HUES64 (cell line): ENCODE results near the gene GALNT6.
A peak's percentile ranks its signal among the peaks of the same experiment; 100 is the strongest.

Experiments
- H3K27ac ChIP-seq: 2 replicates; pipeline ENCODE4 v1.7.0; 2013; ENCODE audit warnings: low read depth, low read length, inconsistent platforms
- H3K27me3 ChIP-seq: 2 replicates; pipeline ENCODE4 v1.6.1; 2013; ENCODE audit warnings: mild to moderate bottlenecking, low read length; ENCODE audit not compliant: insufficient read depth
- H3K36me3 ChIP-seq: 2 replicates; pipeline ENCODE4 v1.6.1; 2013; ENCODE audit warnings: mild to moderate bottlenecking, low read length; ENCODE audit not compliant: insufficient read depth
- H3K4me1 ChIP-seq: 2 replicates; pipeline ENCODE4 v1.6.1; 2013; ENCODE audit warnings: mild to moderate bottlenecking, low read length, moderate library complexity; ENCODE audit not compliant: insufficient read depth
- H3K4me3 ChIP-seq: 2 replicates; pipeline ENCODE4 v1.5.1; 2013; ENCODE audit warnings: mild to moderate bottlenecking, low read length, moderate library complexity
- H3K9ac ChIP-seq: 2 replicates; pipeline ENCODE4 v1.6.1; 2013; ENCODE audit warnings: mild to moderate bottlenecking, low read depth, low read length
- H3K9me3 ChIP-seq: 2 replicates; pipeline ENCODE4 v1.6.1; 2013; ENCODE audit warnings: low read depth, low read length; ENCODE audit not compliant: insufficient read depth
- WGBS: fragments of 150-250, 120-280 bp; methylation state at CpG from one replicate; pipeline ENCODE4 v1.1.7; 2013; ENCODE audit warnings: missing lambda C conversion rate; 5-methylcytosine and 5-hydroxymethylcytosine counted together

The GALNT6 gene

DNA sequence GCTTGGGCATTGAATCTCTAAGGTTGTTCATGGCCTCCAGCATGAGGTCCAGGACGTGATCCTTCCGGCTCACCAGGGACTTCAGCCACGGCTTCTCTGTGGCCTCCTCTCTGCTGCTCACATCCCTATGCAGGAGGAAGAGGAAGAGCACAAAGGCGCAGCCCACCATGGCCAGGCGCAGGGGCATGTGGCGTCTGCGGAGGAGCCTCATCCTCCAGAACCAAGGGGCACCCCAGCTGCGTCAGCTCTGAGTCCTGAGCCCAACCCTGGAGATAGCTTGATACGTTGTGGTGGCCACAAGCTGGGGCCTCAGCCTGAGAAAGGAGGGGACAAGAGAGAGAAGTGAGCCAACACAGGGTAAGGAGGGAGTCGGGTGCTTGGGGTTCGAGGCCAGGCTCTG, 11.6 kb downstream of the GALNT6 start:
- no peaks in the 10 kb centered on the region for H3K9me3 ChIP-seq
- peaks cover 13% of the 10 kb centered on the region for H3K4me1 ChIP-seq
- H3K36me3 ChIP-seq, result peaks cover 54% of the 10 kb centered on the region
- no peak overlapping the region for H3K9ac ChIP-seq
- no peak overlapping the region for H3K4me3 ChIP-seq
- H3K27me3 ChIP-seq, result no peaks in the 10 kb centered on the region
- 95% methylated on average over 11 of the region's 11 CpGs for WGBS
- no peak overlapping the region for H3K27ac ChIP-seq

DNA sequence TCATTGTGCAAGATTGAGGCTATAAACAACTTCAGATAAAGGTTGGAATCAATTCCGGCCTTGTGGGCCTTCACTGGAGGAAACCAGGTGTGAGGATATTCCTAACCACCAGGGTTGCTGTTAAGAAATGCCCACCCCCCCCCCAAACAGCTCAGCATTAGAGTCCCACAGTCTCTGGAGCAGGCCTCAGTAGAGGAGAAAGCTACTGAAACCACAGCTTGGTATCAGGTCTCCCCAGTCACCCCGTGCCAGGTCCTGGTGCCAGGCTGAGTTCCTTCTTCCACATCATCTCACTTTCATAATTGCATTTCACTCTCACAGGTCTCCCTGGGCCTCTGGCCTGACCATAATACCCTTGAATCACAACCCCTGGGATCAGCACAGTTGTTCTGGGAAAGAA, 12.5 kb downstream of the GALNT6 start:
- H3K4me3 ChIP-seq, result no peak overlapping the region
- peaks cover 54% of the 10 kb centered on the region for H3K36me3 ChIP-seq
- WGBS, result 97% methylated on average over 2 of the region's 2 CpGs
- no peak overlapping the region for H3K9ac ChIP-seq
- peaks cover 8% of the 10 kb centered on the region for H3K4me1 ChIP-seq
- no peak overlapping the region for H3K27ac ChIP-seq
- no peaks in the 10 kb centered on the region for H3K27me3 ChIP-seq
- no peaks in the 10 kb centered on the region for H3K9me3 ChIP-seq

DNA sequence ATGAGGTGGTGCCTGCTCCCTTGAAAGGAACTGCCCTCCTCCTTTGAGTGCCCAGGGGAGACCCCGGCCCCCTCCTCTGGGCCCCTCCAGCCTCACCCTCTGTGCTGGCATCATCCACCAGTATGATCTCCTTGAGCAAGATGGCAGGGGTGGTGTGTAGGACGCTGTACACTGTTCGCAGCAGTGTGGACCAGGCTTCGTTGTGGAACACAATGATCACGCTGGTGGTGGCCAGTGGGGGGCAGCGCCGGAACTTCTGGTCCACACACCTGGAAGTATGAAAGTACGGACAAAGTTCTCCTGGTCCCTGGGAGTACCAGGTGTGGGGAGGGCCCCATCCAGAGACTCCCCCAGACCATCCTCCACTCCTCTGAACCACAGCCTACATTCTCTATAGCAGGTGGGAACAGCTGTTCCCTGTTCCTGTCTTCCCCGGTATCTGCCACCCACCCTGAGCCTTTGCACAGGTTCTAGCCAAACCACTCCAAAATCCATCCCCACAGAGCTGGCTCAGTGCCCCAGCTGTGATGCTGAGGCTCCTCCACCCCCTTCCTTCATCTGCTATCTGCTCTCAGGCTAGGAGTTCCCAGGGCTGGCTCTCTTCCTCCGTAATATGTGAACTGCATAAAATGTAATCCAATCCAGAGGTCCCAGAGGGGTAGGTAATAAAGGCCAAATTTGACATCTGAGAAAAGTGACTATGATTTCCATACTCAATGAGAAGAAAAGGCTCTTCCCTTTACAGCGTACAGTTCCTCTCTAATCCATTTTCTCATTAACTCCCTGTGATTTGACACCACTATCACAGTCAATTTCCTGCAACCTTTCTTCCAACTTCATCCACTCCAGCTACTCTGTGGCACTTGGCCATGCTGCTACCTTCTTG, 13.9 kb downstream of the GALNT6 start:
- WGBS, result 94% methylated on average over 11 of the region's 11 CpGs

DNA sequence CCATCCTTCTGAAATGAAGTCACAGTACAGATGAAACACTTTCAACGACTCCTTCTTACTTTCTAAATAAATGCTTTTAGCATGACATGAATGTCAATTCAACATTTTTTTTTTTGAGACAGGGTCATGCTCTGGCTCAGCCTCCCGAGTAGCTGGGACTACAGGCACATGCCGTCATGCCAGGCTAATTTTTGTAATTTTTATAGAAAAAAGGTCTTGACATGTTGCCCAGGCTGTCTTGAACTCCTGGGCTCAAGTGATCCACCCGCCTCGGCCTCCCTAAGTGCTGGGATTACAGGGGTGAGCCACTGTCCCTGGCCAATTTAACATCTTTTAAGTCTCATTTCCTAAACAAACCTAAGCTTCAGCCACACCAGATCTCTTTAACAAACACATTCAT, 16.4 kb downstream of the GALNT6 start:
- peaks cover 31% of the 10 kb centered on the region for H3K36me3 ChIP-seq
- H3K9me3 ChIP-seq, result no peaks in the 10 kb centered on the region
- H3K4me1 ChIP-seq, result peaks cover 12% of the 10 kb centered on the region
- H3K4me3 ChIP-seq, result no peak overlapping the region
- H3K9ac ChIP-seq, result no peak overlapping the region
- H3K27me3 ChIP-seq, result no peaks in the 10 kb centered on the region
- no peak overlapping the region for H3K27ac ChIP-seq
- WGBS, result 93% methylated on average over 5 of the region's 5 CpGs

More for the DNA sequence above, 13.9 kb downstream of the GALNT6 start:
- Histone ChIP-seq H3K9ac (no peak overlapping the region), H3K4me3 (no peak overlapping the region), H3K9me3 (no peaks in the 10 kb centered on the region), H3K36me3 (peaks cover 44% of the 10 kb centered on the region), H3K27ac (no peak overlapping the region), H3K4me1 (peaks cover 3% of the 10 kb centered on the region; the same call in 1 of the 2 replicates), H3K27me3 (no peaks in the 10 kb centered on the region)

DNA sequence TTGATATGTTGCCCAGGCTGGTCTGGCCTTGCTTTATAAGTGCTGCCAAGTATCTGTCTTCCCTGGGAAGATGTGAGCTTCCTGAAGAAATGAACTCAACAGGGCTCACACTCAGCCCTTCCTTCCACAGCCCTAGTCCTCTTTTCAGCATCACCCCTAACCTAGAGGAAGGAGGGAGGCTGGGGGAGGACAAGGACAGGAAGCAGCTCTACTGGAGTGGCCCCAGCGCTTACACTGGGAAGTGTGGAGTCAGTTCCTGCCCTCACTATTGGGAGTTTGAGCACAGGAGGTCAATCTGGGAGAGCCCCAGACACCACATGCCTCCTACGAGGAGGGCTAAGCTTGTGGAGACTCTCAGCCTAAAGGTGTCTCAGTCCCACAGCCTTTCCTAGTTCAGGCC, 16.8 kb downstream of the GALNT6 start:
- 92% methylated on average over 2 of the region's 2 CpGs for WGBS
- Histone ChIP-seq H3K4me1 (peaks cover 12% of the 10 kb centered on the region), H3K9ac (no peak overlapping the region), H3K4me3 (no peak overlapping the region), H3K9me3 (no peaks in the 10 kb centered on the region), H3K27me3 (no peaks in the 10 kb centered on the region), H3K27ac (no peak overlapping the region), H3K36me3 (peaks cover 27% of the 10 kb centered on the region)

DNA sequence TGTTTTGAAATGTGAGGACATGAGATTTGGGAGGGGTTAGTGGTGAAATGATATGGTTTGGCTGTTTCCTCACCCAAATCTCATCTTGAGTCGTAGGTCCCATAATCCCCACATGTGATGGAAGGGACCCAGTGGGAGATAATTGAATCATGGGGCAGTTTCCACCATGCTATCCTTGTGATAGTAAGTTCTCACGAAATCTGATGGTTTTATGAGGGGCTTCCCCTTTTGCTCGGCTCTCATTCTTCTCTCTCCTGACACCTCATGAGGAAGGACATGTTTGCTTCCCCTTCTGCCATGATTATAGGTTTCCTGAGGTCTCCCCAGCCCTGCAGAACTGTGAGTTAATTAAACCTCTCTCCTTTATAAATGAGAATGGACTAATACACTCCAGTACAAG, 18.0 kb downstream of the GALNT6 start:
- H3K4me3 ChIP-seq, result no peak overlapping the region
- H3K9ac ChIP-seq, result no peak overlapping the region
- H3K9me3 ChIP-seq, result no peaks in the 10 kb centered on the region
- H3K36me3 ChIP-seq, result peaks cover 15% of the 10 kb centered on the region
- H3K27me3 ChIP-seq, result no peaks in the 10 kb centered on the region
- WGBS, result 89% methylated on average over 3 of the region's 3 CpGs
- no peak overlapping the region for H3K27ac ChIP-seq
- peaks cover 12% of the 10 kb centered on the region for H3K4me1 ChIP-seq

DNA sequence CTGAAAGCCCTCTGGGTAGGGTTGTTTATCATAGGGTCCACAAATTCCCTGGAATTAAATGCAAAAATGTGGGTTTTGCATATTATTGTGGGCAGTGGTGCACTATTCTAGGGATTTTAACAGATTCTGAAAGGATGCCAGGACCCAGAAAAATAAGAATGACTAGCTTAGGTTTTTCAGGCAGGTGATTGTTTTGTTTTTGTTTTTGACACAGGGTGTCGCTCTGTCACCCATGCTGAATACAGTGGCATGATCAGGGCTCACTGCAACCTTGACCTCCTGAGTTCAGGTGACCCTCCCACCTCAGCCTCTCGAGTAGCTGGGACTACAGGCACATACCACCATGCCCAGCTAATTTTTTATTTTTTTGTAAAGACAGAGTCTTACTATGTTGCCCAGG, 19.2 kb downstream of the GALNT6 start:
- Histone ChIP-seq H3K4me1 (peaks cover 12% of the 10 kb centered on the region), H3K4me3 (no peak overlapping the region), H3K36me3 (peaks cover 5% of the 10 kb centered on the region), H3K9me3 (no peaks in the 10 kb centered on the region), H3K27me3 (no peaks in the 10 kb centered on the region), H3K27ac (peak overlapping the region; percentile 62), H3K9ac (0 out of 2 replicates have a peak overlapping the region, but pooled peaks have one; percentile 36)
- 75% methylated on average over 2 of the region's 2 CpGs for WGBS

DNA sequence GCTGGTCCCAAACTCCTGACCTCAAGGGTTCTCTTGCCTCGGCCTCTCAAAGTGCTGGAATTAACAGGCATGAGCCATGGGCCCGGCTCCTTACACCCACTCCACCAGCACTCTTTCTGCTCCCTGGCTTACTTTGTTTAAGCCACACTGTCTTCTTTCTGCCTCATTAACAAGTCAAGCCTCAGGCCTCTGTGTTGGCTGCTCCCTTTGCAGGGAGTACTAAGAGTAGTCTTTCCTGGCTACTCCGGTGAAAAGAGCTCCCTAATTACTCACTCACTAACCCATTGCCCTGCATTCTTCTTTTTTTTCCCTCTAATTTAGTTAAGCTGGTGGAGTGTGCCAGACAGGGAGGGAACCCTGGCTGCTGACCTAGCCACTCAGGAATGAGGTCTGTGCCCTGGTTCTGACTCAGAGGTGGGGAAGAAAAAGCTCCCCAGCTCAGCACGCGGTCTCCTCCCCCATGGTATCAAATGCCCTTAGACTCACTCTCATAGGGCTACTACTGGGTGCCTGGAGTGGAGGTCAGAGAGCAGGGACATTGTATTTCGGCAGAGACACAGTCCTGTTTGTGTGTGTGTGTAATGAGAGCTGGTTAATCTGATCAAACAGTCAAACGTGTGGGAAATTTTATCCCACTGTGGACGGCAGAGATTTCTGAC, 19.8 kb downstream of the GALNT6 start:
- peaks cover 12% of the 10 kb centered on the region for H3K4me1 ChIP-seq
- 36% methylated on average over 8 of the region's 8 CpGs for WGBS
- H3K4me3 ChIP-seq, result no peak overlapping the region
- no peaks in the 10 kb centered on the region for H3K27me3 ChIP-seq
- H3K9ac ChIP-seq, result peak overlapping the region; percentile 36
- no peaks in the 10 kb centered on the region; the same call in 1 of the 2 replicates for H3K36me3 ChIP-seq
- peak overlapping the region; percentile 62 for H3K27ac ChIP-seq
- H3K9me3 ChIP-seq, result no peaks in the 10 kb centered on the region

DNA sequence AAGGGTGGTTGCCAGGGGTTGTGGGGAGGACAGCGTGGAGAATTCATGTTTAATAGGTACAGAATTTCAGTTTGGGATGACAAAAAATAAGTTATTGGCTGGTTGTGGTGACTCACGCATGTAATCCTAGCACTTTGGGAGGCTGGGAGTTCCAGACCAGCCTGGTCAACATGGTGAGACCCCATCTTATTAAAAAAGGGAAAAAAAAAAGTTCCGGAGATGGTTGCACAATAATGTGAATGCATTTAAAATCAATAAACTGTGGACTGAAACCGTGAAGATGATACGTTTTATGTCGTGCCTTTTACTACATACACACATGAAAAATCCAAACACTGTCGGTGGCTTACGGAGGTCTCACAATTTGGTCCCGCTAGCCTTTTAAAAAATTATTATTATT, 20.5 kb downstream of the GALNT6 start:
- Histone ChIP-seq H3K9ac (no peak overlapping the region), H3K27ac (no peak overlapping the region), H3K4me3 (no peak overlapping the region), H3K27me3 (no peaks in the 10 kb centered on the region), H3K4me1 (peaks cover 12% of the 10 kb centered on the region), H3K9me3 (no peaks in the 10 kb centered on the region), H3K36me3 (no peaks in the 10 kb centered on the region; the same call in 1 of the 2 replicates)
- 92% methylated on average over 7 of the region's 9 CpGs for WGBS

DNA sequence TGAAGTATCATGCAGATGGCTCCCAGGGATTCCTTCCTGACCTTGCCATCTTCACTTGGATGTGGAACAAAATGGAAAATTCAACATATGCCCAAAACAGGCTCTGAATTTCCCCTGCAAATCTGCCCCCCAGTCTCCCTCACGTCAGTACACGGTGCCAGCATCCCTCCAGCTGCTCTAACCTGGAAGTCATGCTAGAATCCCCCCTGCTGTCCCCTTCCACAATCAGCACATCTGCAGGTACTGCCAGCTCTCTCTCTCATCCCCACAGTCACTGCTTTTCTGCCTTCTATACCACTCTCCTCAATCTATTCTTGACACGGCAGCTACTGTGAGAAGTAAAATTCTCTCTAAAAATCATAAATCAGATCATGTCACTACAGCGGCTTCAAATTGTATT, 21.6 kb downstream of the GALNT6 start:
- no peak overlapping the region for H3K4me3 ChIP-seq
- H3K36me3 ChIP-seq, result no peaks in the 10 kb centered on the region; the same call in 1 of the 2 replicates
- no peaks in the 10 kb centered on the region for H3K27me3 ChIP-seq
- no peak overlapping the region for H3K27ac ChIP-seq
- H3K4me1 ChIP-seq, result peaks cover 12% of the 10 kb centered on the region
- H3K9ac ChIP-seq, result no peak overlapping the region
- no peaks in the 10 kb centered on the region for H3K9me3 ChIP-seq
- WGBS, result 85% methylated on average over 4 of the region's 4 CpGs
